GM12878 (cell line): ENCODE results near the gene IRF9. TPM values are rescaled to one million over a fixed set of nuclear protein-coding genes. Genes with fewer than 3 reads are reported as not detected.

Experiments
- ATAC-seq: fragments of 200-7000 bp; cut with Tn5 transposase; 3 replicates; pipeline ENCODE4 v1.9.1; 2020; ENCODE audit warnings: mild to moderate bottlenecking, moderate library complexity
- BruUV-seq: library from RNA; stranded (reverse); fragments of 400-500 nt; replicated peaks from 2 replicates; lab custom pipeline; 2021; lab: Mats Ljungman, UMichigan
- CTCF ChIA-PET: fragments of 300-600 bp; sonication (Branson Sonifier 250); formaldehyde crosslinking; extraction: SDS; loops from one replicate; lab custom pipeline; 2021; ENCODE audit warnings: inconsistent platforms; lab: Yijun Ruan, JAX
- POLR2A ChIA-PET: fragments of 350-600 bp; formaldehyde crosslinking; extraction: SDS; loops from one replicate; lab custom pipeline; 2021; ENCODE audit warnings: inconsistent platforms; lab: Charles Lee
- RAD21 ChIA-PET: fragments of 300-600 bp; sonication (Branson Sonifier 250); formaldehyde crosslinking; loops from one replicate; lab custom pipeline; 2023; ENCODE audit warnings: antibody characterized with exemption; ENCODE audit not compliant: unreplicated experiment; lab: Charles Lee
- SMC1A ChIA-PET: fragments of 300-600 bp; sonication (Branson Sonifier 250); formaldehyde crosslinking; loops from one replicate; lab custom pipeline; 2023; ENCODE audit not compliant: unreplicated experiment, uncharacterized antibody; lab: Charles Lee
- DNase-seq: peaks from one replicate; pipeline ENCODE4 v3.0.0-alpha.2; 2011; ENCODE audit warnings: low read depth, low spot score
- FAIRE-seq: peaks from 3 replicates; lab custom pipeline; 2011; peaks lifted over from hg19 to GRCh38; lab: Jason Lieb, UNC
- H2AFZ ChIP-seq: 2 replicates; pipeline ENCODE4 v1.6.0; 2011; ENCODE audit warnings: low read depth, low read length, control low read depth; ENCODE audit not compliant: control insufficient read depth
- H3K27ac ChIP-seq: 2 replicates; pipeline ENCODE4 v1.5.1; 2011; ENCODE audit warnings: control low read depth; ENCODE audit not compliant: control insufficient read depth, insufficient read depth
- H3K27me3 ChIP-seq, 2 experiments: replicated peaks in 1 of 2; 2 replicates each; pipeline versions ENCODE4 v1.6.0 to v1.6.1; 2011; ENCODE audit warnings: low read length in 1 of 2; ENCODE audit not compliant: control insufficient read depth in 2 of 2, insufficient read depth in 2 of 2
- H3K36me3 ChIP-seq, 2 experiments: 2 replicates each; pipeline ENCODE4 v1.5.1; 2011; ENCODE audit warnings: low read length in 1 of 2; ENCODE audit not compliant: control insufficient read depth in 2 of 2, insufficient read depth in 2 of 2
- H3K4me1 ChIP-seq: 2 replicates; pipeline ENCODE4 v1.6.1; 2011; ENCODE audit warnings: mild to moderate bottlenecking, low read length, moderate library complexity, mixed read lengths; ENCODE audit not compliant: control insufficient read depth, insufficient read depth
- H3K4me2 ChIP-seq: 2 replicates; pipeline ENCODE4 v1.6.0; 2011; ENCODE audit warnings: control low read depth; ENCODE audit not compliant: control insufficient read depth, insufficient read depth
- H3K4me3 ChIP-seq: fragments of 200-600 bp; sonication (generic); 2 replicates; pipeline ENCODE4 v1.5.1; 2016
- H3K79me2 ChIP-seq: 2 replicates; pipeline ENCODE4 v1.6.0; 2011; ENCODE audit warnings: low read length; ENCODE audit not compliant: control insufficient read depth, insufficient read depth
- H3K9ac ChIP-seq: 2 replicates; pipeline ENCODE4 v1.8.0; 2011; ENCODE audit warnings: low read length, control low read depth, mixed read lengths; ENCODE audit not compliant: control insufficient read depth, insufficient read depth
- H3K9me3 ChIP-seq: replicated peaks from 3 replicates; pipeline ENCODE4 v1.5.1; 2011; ENCODE audit warnings: mild to moderate bottlenecking, low read length; ENCODE audit not compliant: control insufficient read depth, insufficient read depth
- H4K20me1 ChIP-seq: 2 replicates; pipeline ENCODE4 v1.6.0; 2011; ENCODE audit not compliant: control insufficient read depth, insufficient read depth
- CEBPB ChIP-seq, 2 experiments: fragments of 150-350 bp in 1 of 2; IDR thresholded peaks; 2 replicates each; pipeline ENCODE4 v1.6.1; 2012 to 2014; ENCODE audit warnings: low read depth in 2 of 2, low read length in 2 of 2, borderline replicate concordance in 1 of 2, inconsistent platforms in 1 of 2
- EP300 ChIP-seq, 2 experiments: fragments of 150-350 bp in 1 of 2; IDR thresholded peaks; 2 replicates each; pipeline ENCODE4 v1.6.1; 2011 to 2012; ENCODE audit warnings: low read depth in 2 of 2, low read length in 2 of 2, borderline replicate concordance in 1 of 2, improper control_type of control experiment in 1 of 2, inconsistent platforms in 1 of 2; ENCODE audit not compliant: control insufficient read depth in 1 of 2
- IRF5 ChIP-seq: fragments of 450-650 bp; IDR thresholded peaks from 2 replicates; pipeline ENCODE4 v1.6.1; 2017; ENCODE audit warnings: borderline replicate concordance
- NFIC ChIP-seq: IDR thresholded peaks from 2 replicates; pipeline ENCODE4 v1.6.1; 2012; ENCODE audit warnings: low read depth, mild to moderate bottlenecking, inconsistent platforms, low read length, moderate library complexity
- SPI1 ChIP-seq: IDR thresholded peaks from 2 replicates; pipeline ENCODE4 v1.6.1; 2011; ENCODE audit warnings: low read depth, mild to moderate bottlenecking, low read length, moderate library complexity, borderline replicate concordance; ENCODE audit not compliant: insufficient read depth
- WGBS: methylation state at CpG from one replicate; pipeline ENCODE4 v1.1.6; 2016; ENCODE audit warnings: low lambda C conversion rate; ENCODE audit not compliant: insufficient replicate concordance, insufficient coverage; ENCODE audit errors: missing lambda C conversion rate; 5-methylcytosine and 5-hydroxymethylcytosine counted together
- in situ Hi-C: fragments of 300-500 bp; cut with MboI; formaldehyde crosslinking; loops from 9 replicates; pipeline ENCODE4 v1.14.3; 2018; ENCODE audit warnings: mixed read lengths
- intact Hi-C: fragments of 100-400 bp; cut with micrococcal nuclease; formaldehyde crosslinking; loops from one replicate; pipeline ENCODE4 v1.14.2; 2022; ENCODE audit not compliant: unreplicated experiment
- polyA plus RNA-seq, 11 experiments: library from polyadenylated mRNA; depleted of rRNA in 4 of 11; unstranded in 6 of 11; stranded (reverse) in 5 of 11; fragments of >200 nt; fragmentation: Nextera tagmentation in 4 of 11; fragmentation: Illumina TruSeq in 1 of 11; extraction: Ambion mirVana in 4 of 11; extraction: Trizol in 1 of 11; gene quantifications; 1 replicate in 1 of 11; 2 replicates in 10 of 11; pipeline versions ENCODE4 v1.2.1 to v1.2.3, GENCODE V29; 2011 to 2016; ENCODE audit warnings: inconsistent platforms in 2 of 11, missing spikeins in 2 of 11, low read depth in 1 of 11
- total RNA-seq, 4 experiments: library from RNA; depleted of rRNA in 3 of 4; stranded (reverse); fragments of >200 nt in 3 of 4; fragmentation: Illumina TruSeq in 1 of 4; extraction: Trizol in 1 of 4; gene quantifications; 2 replicates each; pipeline versions ENCODE4 v1.2.1 to v1.2.3, GENCODE V29; 2013 to 2021

The IRF9 gene
- total and polyA plus RNA-seq, 10 of the 15 experiments (the other 5 are each of a cell fraction or from before 2014, with no cell fraction given): 47.6 to 234 (median 148) TPM

- ChIA-PET POLR2A (interaction anchor here (1.5 to 17.1 kb wide), 2 partner anchors 15 kb away, joined by 3 to 276 read pairs; partner anchors contain the start of genes EMC9, FITM1 and PSME1), SMC1A (no interaction called here), RAD21 (no interaction called here), CTCF (interaction anchor here (1.2 kb wide), 1 partner anchor 186 kb away, joined by 3 read pairs; the partner anchor contains the start of gene CIDEB)
- H2AFZ ChIP-seq: no peak overlapping the region
- peaks cover 16 to 27% of the 10 kb centered on the region in 2 experiments for H3K36me3 ChIP-seq
- no peak overlapping the region for H3K4me3 ChIP-seq
- no peak overlapping the region for H3K9ac ChIP-seq
- in situ Hi-C loops (loop anchor here (25.0 kb wide), 1 partner anchor 809 kb away; the partner anchor contains the start of genes BCL2L2, PABPN1 and PPP1R3E), intact Hi-C loops (no loop called here)
- peaks cover 18% of the 10 kb centered on the region for H3K4me1 ChIP-seq
- H3K4me2 ChIP-seq: no peak overlapping the region
- no TSS peak for BruUV-seq
- TF ChIP-seq EP300 (IDR thresholded peaks at IDR 0.05; ENCODE audit: borderline replicate concordance in 1 of 2, control insufficient read depth in 1 of 2, low read depth in 2 of 2, low read length in 2 of 2) (no peak), SPI1 (no peak), NFIC (no peak), IRF5 (no peak), CEBPB (IDR thresholded peaks at IDR 0.05; ENCODE audit: borderline replicate concordance in 1 of 2, low read depth in 2 of 2, low read length in 2 of 2) (no peak)
- H4K20me1 ChIP-seq: no peaks in the 10 kb centered on the region
- FAIRE-seq (no peak), DNase-seq (no peak), ATAC-seq (no peak)
- H3K9me3 ChIP-seq: no peaks in the 10 kb centered on the region
- 97% methylated on average over 8 of the region's 8 CpGs for WGBS
- H3K27me3 ChIP-seq: no peaks in the 10 kb centered on the region
- H3K27ac ChIP-seq: no peak overlapping the region
- H3K79me2 ChIP-seq: peaks cover 5% of the 10 kb centered on the region
Observed at GRCh38 chr14:24121210-24121609, 39.9 kb upstream of the IRF9 start.
